Activated naive CD8-positive, alpha-beta T cell treated with anti-CD3 and anti-CD28 coated beads, Interleukin-2, amount 50 U/mL, for 16 hours (primary cell): ENCODE measurements around the gene TSR3.

Experiments used
- DNase-seq: peaks from one replicate; pipeline ENCODE4 v3.0.0-alpha.2; 2020; ENCODE audit warnings: low read depth, low spot score

The TSR3 gene

DNA sequence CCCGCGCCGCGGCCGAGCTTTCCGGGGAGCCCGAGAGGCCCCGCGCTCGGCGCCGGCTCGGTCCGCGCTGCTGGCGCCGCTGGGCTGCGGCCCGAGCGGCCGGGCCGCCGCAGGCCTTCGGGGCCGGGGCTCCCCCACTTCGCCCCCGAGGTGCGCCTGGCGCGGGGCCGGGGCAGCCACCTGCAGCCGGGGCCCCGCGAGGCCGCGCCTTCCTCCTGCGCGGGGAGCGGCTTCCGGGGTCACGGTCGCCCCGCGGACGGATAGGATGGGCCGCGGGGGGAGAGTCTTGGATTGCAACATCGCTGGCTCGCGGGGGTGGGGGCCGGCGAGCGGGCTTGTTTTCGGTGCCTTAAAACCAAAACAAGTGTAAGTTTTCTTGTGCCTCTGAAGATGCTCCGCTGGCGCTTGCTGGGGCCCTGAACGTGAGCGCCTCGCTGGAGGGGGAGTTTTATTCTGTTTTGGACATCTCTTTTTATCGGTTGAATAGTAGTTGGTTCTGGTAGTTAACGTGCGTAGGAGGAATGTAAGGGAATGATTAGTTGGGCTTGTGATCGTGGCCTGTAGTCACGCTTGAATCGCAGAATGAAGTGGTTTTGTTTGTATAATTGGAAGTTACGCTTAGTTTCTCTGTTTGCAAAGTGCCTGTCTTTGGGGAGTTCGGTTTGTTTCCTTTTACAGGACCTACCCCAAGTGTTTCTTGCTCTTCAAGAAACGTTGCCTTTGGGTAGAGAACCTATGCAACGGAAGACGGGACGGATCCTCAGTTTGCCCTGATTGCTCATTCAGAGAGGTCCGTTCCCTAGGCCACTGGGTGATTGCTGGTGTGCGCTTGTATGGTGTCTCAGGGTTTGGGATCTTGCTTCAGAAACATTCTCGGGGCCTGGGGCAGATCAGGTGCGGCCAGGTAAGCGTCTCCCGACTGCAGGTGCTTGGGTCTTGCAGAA is 41.5 kb downstream of the TSR3 start:
- peak; percentile 27 for DNase-seq

DNA sequence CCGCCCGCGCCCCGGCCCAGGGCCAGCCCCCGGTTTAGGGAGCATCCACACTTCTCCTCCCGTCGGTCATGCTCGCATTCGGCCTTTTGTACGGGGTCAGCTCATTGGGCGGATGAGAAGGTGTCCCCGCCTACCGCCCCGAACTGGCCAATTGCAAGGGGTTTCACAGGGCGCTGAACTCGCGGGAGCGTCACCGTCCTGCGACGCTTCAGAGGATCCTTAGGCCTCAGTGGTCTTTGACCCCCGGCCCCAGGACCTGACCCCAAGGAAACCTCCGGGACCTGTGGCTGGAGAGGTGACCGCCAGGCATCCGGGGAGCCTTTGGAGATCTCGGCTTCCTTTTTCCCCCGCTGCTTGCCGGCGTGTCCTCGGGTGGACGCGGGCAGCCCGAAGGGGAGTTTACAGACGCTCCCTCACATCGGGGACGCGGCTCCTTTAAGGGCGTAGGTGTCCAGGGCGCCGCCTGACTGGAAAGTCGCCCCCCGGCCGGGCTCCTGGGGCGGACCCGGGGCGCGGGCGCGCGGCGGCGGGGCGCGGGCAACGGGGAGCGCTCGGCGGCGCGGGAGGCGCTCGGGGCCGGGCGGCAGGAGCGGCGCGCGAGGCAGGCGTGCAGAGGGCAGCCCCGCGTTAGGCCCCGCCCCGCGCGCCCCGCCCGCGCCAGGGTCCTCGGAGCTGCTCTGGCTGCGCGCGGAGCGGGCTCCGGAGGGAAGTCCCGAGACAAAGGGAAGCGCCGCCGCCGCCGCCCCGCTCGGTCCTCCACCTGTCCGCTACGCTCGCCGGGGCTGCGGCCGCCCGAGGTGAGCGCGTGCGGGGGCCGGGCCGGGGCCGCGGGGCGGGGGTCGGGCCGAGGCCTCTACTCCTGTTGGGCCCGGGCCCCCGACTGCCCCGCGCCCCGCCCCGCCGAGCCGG is 42.4 kb downstream of the TSR3 start, which contains the start of gene UBE2I:
Gene UBE2I, plus strand, starts transcription at position 660 of the 909 bp plus-strand sequence. CDS start 4,395 bp downstream, outside the sequence.
- DNase-seq, result peak; percentile 88

GRCh38 chr16:1308036-1308976 is 43.4 kb downstream of the TSR3 start:
- no peak for DNase-seq

DNA sequence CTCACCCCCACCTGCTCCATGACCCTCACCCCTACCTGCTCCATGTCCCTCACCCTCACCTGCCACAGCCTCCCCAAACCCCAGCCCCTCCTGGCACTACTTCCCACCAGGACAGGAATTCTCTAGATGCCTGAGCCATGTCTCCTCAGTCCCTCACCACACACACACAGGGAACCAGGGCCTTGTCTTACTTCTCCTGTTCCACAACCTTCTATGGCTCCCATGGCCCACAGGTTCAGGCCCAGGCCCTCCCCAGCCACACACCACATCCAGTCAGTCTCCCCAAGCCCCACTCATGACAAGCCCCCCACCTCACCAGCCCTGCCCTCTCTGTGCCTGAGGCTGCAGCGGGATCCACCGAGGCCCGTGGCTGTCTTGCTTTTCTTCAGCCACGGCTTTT is 45.3 kb downstream of the TSR3 start:
- DNase-seq, result no peak

DNA sequence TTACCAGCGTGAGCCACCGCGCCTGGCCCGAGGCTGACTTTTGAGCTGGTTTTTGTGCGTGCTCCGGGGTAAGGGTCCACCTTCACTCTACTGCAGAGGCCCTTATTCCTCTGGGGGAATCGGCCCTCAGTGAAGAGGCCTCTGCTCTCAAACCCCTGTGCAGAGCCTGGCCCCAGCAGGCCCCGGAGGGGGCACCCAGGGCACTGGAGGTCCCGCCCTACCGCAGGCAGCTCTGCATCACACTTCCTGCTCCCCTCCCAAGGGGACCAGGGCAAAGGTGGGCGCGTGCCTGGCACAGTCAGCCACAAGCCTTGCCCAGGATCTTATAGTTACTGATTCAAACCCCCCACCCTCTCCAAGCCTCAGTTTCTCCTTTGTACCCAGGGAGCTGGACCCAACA is 45.9 kb downstream of the TSR3 start:
- no peak for DNase-seq

- DNase-seq, result no peak
Observed at GRCh38 chr16:1301562-1301961, 50.1 kb downstream of the TSR3 start.

GRCh38 chr16:1300664-1301476 is 50.8 kb downstream of the TSR3 start:
- DNase-seq, result peak; percentile 54

DNA sequence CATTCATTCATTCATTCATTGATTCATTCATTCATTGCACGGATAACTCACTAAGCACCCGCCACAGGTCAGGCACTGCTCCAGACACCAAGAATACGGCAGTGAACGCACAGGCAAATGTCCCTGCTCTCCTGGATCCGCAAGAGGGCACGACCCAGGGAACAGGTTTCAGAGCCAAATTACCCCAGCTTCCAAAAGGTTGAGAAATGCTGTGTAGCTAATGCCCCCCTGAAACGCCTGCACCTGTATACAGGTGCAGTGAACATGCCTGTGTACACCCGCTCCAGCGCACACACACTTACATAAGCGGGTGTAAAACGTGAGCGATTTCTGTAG is 51.8 kb downstream of the TSR3 start:
- DNase-seq, result no peak
